ENCODE results near the gene PTGDS.

PTGDS gene

DNA sequence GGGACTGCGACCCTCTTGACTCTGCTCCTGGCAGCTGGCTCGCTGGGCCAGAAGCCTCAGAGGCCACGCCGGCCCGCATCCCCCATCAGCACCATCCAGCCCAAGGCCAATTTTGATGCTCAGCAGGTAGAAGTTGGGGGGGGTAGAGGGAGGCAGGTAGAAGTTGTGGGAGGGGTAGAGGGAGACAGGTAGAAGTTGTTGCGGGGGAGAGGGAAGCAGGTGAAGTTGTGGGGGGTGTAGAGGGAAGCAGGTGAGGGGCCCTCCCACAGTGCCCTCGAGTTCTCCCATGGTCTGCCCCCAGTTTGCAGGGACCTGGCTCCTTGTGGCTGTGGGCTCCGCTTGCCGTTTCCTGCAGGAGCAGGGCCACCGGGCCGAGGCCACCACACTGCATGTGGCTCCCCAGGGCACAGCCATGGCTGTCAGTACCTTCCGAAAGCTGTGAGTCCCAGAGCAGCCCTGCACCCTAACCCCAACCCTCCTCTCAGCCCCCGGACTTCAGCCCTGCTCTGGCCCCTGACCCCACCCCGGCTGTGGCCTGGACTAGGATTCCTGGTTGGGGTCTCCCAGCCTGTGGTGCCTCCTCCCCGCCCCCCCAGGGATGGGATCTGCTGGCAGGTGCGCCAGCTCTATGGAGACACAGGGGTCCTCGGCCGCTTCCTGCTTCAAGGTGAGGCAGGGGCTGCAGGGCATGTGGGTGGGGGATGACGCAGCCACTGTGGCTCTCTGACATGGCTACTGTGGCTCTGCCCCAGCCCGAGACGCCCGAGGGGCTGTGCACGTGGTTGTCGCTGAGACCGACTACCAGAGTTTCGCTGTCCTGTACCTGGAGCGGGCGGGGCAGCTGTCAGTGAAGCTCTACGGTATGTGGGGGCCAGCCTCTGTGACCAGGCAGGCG, 31.7 kb upstream of the PTGDS start:
- no peak for TF ChIP-seq SPI1 (IDR thresholded peaks at IDR 0.05; ENCODE audit: low read depth, low read length)
- TF ChIP-seq PAX5 (IDR thresholded peaks at IDR 0.05; ENCODE audit: insufficient read depth, low read length, severe bottlenecking), result no peak
- FAIRE-seq (no peak), DNase-seq (ENCODE audit: insufficient read length, low spot score) (no peak)

DNA sequence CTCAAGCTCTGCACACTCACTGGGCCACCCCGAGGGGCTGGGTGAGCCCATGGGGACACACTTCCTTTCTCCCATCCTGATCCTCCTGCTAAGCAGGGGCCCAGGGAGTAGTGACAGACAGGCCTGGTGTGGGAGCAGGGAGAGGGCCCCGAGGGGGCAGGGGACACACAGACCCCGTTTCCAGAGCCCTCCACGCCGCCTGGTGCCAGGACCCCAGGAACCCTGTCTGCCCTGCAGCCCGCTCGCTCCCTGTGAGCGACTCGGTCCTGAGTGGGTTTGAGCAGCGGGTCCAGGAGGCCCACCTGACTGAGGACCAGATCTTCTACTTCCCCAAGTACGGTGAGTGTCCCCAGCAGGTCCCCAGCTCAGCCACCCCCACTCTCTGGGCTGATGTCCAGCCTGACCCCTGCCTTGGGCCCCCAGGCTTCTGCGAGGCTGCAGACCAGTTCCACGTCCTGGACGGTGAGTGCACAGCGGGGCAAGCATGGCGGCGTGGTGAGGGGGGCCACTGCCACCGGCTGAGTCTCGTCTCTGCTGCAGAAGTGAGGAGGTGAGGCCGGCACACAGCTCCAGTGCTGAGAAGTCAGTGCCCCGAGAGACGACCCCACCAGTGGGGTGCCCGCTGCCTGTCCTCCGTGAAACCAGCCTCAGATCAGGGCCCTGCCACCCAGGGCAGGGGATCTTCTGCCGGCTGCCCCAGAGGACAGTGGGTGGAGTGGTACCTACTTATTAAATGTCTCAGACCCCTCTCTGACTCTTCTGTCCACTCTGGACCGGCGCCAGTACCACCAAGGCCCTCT, 30.9 kb upstream of the PTGDS start:
- DNase-seq (ENCODE audit: insufficient read length, low spot score), result no peak
- no peak for FAIRE-seq
- TF ChIP-seq POLR2A (IDR thresholded peaks at IDR 0.05; ENCODE audit: low read depth, low read length) (no peak), PAX5 (IDR thresholded peaks at IDR 0.05; ENCODE audit: insufficient read depth, low read length, severe bottlenecking) (no peak), POU2F2 (IDR thresholded peaks at IDR 0.05; ENCODE audit: low read depth, low read length) (no peak), SPI1 (IDR thresholded peaks at IDR 0.05; ENCODE audit: low read depth, low read length) (no peak), POLR2AphosphoS5 (IDR thresholded peaks at IDR 0.05; ENCODE audit: low read depth, low read length) (no peak), TAF1 (IDR thresholded peaks at IDR 0.05; ENCODE audit: low read depth, low read length) (no peak)

DNA sequence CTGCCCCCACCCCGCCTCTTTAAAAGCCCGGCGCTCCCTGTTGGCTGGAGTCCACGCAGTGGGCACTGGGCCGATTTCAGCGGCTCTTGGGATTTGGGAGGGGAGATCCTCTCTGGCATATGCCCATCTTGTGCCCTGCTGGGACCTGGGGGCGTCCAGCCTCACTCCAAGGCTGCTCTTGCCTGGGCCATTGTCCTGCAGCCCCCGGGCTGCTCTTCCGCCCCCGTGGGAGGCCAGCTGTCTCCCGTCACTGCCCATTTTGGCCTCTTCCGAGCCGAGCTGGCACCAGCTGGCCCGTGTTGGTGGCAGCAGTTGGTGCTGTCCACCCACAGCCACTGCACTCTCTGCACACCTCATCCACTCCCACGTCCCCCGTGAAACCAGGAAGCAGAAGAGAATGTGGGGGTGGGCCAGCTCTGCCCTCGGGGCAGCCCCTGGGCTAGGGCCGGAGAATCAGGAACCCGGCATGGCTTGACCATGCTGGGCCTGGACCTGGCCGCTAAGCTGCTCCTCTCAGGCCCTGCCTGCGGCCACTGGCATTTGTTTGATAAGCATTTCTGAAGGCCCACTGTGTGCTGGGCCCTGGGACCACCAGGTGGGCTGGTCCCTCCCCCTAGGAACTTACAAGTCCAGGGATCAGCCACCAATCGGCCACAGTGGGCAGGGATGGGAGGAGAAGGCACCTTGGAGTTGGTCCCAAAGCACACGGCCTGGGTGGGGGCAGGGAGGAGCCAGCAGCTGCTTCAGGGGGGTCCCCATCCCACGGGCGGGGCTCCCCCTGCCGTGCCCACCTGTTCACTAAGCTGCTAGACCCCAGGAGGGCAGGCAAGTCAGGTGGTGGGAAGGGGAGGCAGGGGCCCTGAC, 30.0 kb upstream of the PTGDS start:
- TF ChIP-seq POU2F2 (IDR thresholded peaks at IDR 0.05; ENCODE audit: low read depth, low read length), result no peak
- DNase-seq (ENCODE audit: insufficient read length, low spot score) (no peak), FAIRE-seq (no peak)

DNA sequence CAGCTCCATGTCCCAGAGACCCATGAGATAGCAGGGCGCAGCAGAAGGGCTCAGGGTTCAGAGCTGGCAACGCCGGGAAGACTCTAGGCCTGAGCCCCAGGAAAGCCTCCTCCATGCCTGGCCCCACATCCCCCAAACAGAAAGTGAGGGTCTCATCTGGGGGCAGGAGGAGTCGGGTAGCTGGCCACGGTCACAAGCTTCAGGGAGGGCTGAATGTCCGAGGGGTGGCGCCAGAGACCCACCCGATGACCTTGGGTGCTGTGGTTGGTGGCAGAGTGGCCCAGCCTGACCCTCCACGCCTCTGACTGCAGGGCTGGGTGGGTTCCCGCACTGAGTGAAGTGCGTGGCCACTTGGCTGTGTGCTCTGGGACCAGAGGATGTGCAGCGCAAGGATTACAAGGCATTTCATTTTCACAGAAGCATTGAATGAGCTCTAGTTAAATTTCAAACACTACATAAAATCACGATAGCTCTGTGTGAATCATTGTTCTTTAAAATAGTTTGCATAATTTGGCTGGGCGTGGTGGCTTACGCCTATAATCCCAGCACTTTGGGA, 29.3 kb upstream of the PTGDS start:
- TF ChIP-seq TAF1 (IDR thresholded peaks at IDR 0.05; ENCODE audit: low read depth, low read length) (no peak), POLR2AphosphoS5 (IDR thresholded peaks at IDR 0.05; ENCODE audit: low read depth, low read length) (no peak), POU2F2 (IDR thresholded peaks at IDR 0.05; ENCODE audit: low read depth, low read length) (no peak), POLR2A (IDR thresholded peaks at IDR 0.05; ENCODE audit: low read depth, low read length) (no peak), SPI1 (IDR thresholded peaks at IDR 0.05; ENCODE audit: low read depth, low read length) (no peak), PAX5 (IDR thresholded peaks at IDR 0.05; ENCODE audit: insufficient read depth, low read length, severe bottlenecking) (no peak)
- peak; percentile 70 for FAIRE-seq
- no peak for DNase-seq (ENCODE audit: insufficient read length, low spot score)

DNA sequence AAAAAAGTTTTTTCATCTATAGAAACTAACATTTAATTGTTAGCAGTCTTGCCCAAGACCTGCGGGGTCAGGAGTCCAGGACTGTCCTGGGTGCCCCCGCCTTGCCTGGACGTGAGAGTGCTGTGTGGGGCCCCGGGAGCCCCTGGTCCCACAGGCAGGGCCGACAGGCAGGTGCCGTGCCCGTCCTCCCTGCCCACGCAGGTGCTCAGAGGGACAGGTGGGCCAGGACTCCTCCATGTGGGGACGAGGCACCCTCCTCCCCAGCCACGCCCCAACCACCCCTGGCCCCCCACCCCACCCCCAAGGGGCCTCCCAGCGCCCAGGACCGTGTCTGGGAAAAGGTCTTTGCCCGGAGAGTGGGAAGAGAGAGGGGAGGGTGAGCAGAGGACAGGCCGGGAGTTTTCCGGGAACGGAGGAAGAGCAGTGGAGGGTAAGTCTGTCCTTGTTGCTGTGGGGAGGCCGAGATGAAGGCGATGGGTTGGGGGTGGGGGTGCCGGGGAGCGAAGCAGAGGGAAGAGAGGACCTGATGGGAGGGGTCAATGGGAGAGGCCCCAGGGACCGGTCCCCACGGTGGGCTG, 28.0 kb upstream of the PTGDS start:
- FAIRE-seq (peak; percentile 43), DNase-seq (ENCODE audit: insufficient read length, low spot score) (no peak)
- no peak for TF ChIP-seq POLR2A (IDR thresholded peaks at IDR 0.05; ENCODE audit: low read depth, low read length)
- no peak for TF ChIP-seq PAX5 (IDR thresholded peaks at IDR 0.05; ENCODE audit: insufficient read depth, low read length, severe bottlenecking)
- no peak for TF ChIP-seq POU2F2 (IDR thresholded peaks at IDR 0.05; ENCODE audit: low read depth, low read length)
- no peak for TF ChIP-seq POLR2AphosphoS5 (IDR thresholded peaks at IDR 0.05; ENCODE audit: low read depth, low read length)
- TF ChIP-seq SPI1 (IDR thresholded peaks at IDR 0.05; ENCODE audit: low read depth, low read length), result no peak
- no peak for TF ChIP-seq TAF1 (IDR thresholded peaks at IDR 0.05; ENCODE audit: low read depth, low read length)

DNA sequence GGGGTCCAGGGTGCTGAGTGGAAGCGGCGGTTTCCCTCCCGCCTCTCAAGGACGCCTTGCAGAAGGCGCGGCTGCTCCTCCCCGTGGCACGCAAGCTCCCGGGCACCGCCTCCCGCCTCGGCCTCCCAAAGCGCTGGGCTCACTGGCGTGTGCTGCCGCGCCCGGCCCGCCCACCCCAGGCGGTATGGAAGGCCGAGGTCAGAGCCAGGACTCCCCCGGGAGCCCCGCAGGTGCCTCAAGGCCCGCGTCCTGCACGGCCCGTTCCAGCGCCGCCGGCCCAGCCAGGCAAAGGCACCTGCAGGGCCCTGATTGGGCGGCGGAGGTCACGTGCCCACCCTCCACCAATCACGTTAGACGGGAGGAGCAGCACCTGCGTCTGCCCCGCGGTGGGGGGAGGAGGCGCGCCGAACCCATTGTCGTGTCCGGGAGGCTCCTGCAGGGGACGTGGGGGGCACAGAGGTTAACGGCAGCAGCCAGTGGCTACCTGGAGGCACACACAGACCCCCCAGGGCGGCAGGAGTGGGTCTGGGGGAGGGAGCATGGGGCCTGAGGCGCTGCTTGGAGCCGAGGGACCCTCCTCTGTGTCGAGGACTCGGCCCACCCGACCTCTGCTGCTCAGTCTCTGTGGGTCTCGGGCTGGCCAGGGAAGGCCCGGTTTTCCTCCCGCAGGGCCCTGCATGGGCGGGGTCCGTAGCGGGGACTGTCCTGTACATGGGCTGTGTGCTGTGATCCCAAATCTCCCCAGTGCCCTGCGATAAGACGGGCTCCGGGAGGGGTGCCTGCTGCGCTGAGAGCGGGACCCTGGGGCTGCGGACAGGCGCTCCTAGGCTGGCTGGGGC, 27.3 kb upstream of the PTGDS start:
- FAIRE-seq (peak; percentile 100), DNase-seq (ENCODE audit: insufficient read length, low spot score) (peak; percentile 100)
- no peak for TF ChIP-seq POLR2AphosphoS5 (IDR thresholded peaks at IDR 0.05; ENCODE audit: low read depth, low read length)
- no peak for TF ChIP-seq POU2F2 (IDR thresholded peaks at IDR 0.05; ENCODE audit: low read depth, low read length)
- TF ChIP-seq PAX5 (IDR thresholded peaks at IDR 0.05; ENCODE audit: insufficient read depth, low read length, severe bottlenecking), result no peak
- TF ChIP-seq POLR2A (IDR thresholded peaks at IDR 0.05; ENCODE audit: low read depth, low read length), result no peak; the same call in 1 of the 2 replicates
- no peak for TF ChIP-seq SPI1 (IDR thresholded peaks at IDR 0.05; ENCODE audit: low read depth, low read length)
- no peak for TF ChIP-seq TAF1 (IDR thresholded peaks at IDR 0.05; ENCODE audit: low read depth, low read length)

DNA sequence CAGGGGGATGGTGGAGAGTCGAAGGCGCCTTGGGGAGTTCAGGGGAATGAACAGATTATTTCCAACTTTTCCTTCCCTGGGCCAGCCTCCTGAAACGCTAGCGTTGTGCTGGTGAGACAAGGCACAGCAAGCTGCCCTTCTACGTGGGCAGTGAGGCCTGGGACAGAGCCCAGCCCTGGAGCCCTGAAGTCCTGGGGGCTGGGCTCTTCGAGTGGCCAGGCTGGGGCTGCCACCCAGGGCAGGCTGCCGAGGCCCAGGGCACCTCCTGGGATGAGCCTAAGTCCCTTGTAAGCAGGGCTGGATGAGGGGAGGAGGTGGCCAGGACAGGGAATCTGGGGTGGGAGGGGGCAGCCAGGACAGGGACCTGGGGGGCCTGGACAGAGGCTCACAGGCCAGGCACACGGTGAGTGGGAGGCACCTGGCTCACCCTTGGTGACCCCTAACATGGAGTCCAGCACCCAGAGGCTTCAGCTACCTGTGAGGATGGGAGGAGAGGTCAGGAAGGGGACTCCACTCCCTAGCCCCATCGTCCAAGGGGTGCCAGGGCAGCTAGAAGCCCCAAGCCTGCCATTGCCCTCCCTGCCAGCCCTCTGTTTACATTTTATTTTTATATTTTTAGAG, 26.5 kb upstream of the PTGDS start:
- no peak for FAIRE-seq
- TF ChIP-seq PAX5 (IDR thresholded peaks at IDR 0.05; ENCODE audit: insufficient read depth, low read length, severe bottlenecking), result no peak
- TF ChIP-seq TAF1 (IDR thresholded peaks at IDR 0.05; ENCODE audit: low read depth, low read length), result no peak
- no peak for TF ChIP-seq POLR2AphosphoS5 (IDR thresholded peaks at IDR 0.05; ENCODE audit: low read depth, low read length)
- no peak for TF ChIP-seq POLR2A (IDR thresholded peaks at IDR 0.05; ENCODE audit: low read depth, low read length)
- TF ChIP-seq POU2F2 (IDR thresholded peaks at IDR 0.05; ENCODE audit: low read depth, low read length), result no peak

More for the DNA sequence above, 26.5 kb upstream of the PTGDS start:
- DNase-seq (ENCODE audit: insufficient read length, low spot score), result no peak

Data from GM12891 (cell line).